HCT116 (cell line): ENCODE measurements around the gene FRY. TPM values are rescaled to one million over a fixed set of nuclear protein-coding genes. Genes with fewer than 3 reads are reported as not detected.
"Not testable (repeated sequence)": the region's sequence is repeated elsewhere in the genome, so short reads cannot be mapped to it uniquely, and the experiment has no call there.

Experiments
- ATAC-seq: fragments of 200-7000 bp; cut with Tn5 transposase; 2 replicates; pipeline ENCODE4 v1.9.1; 2020; ENCODE audit warnings: mild to moderate bottlenecking, moderate library complexity
- BruUV-seq: library from RNA; stranded (reverse); fragments of 400-500 nt; replicated peaks from 2 replicates; lab custom pipeline; 2021; lab: Mats Ljungman, UMichigan
- CTCF ChIA-PET: fragments of 300-600 bp; sonication (Branson Sonifier 250); formaldehyde crosslinking; loops from one replicate; lab custom pipeline; 2021; ENCODE audit warnings: antibody characterized with exemption; lab: Charles Lee
- POLR2A ChIA-PET: fragments of 300-600, 350-600 bp; sonication (Branson Sonifier 250); formaldehyde crosslinking; loops from one replicate; lab custom pipeline; 2021; ENCODE audit warnings: antibody characterized with exemption; lab: Charles Lee
- RAD21 ChIA-PET, 2 experiments: fragments of 300-600 bp; sonication (Branson Sonifier 250); formaldehyde crosslinking; loops; one replicate each; lab custom pipeline; 2023; ENCODE audit warnings: low total read pairs in 2 of 2; ENCODE audit not compliant: uncharacterized antibody in 2 of 2, unreplicated experiment in 2 of 2, low non-redundant PET in 1 of 2; lab: Charles Lee
- DNase-seq: peaks from one replicate; pipeline ENCODE4 v3.0.0-alpha.2; 2010; ENCODE audit warnings: low read depth, low spot score
- H2AFZ ChIP-seq: fragments of 200-600 bp; shearing (Covaris generic), sonication (generic); 2 replicates; pipeline ENCODE4 v1.6.1; 2017; ENCODE audit warnings: low read depth, mixed run types, mixed read lengths, antibody characterized with exemption, low read length; ENCODE audit not compliant: poor library complexity, severe bottlenecking
- H3K27ac ChIP-seq: 2 replicates; pipeline ENCODE4 v1.5.1; 2012; ENCODE audit warnings: low read depth, low read length
- H3K27me3 ChIP-seq: fragments of 200-600 bp; sonication (generic); 2 replicates; pipeline ENCODE4 v1.6.1; 2016; ENCODE audit warnings: mixed run types, low read length, mixed read lengths; ENCODE audit not compliant: insufficient read depth
- H3K36me3 ChIP-seq, 2 experiments: fragments of 200-500 bp in 1 of 2; fragments of 200-600 bp in 1 of 2; sonication (Bioruptor generic) in 1 of 2; sonication (generic) in 1 of 2; 2 replicates each; pipeline versions ENCODE4 v1.5.1 to v1.6.1; 2014 to 2016; ENCODE audit warnings: low read length in 2 of 2, inconsistent platforms in 1 of 2, mixed read lengths in 1 of 2, mixed run types in 1 of 2; ENCODE audit not compliant: insufficient read depth in 2 of 2, control insufficient read depth in 1 of 2
- H3K4me1 ChIP-seq, 2 experiments: fragments of 200-600 bp in 1 of 2; sonication (generic) in 1 of 2; 2 replicates each; pipeline versions ENCODE4 v1.5.1 to v1.6.1; 2012 to 2017; ENCODE audit warnings: low read length in 2 of 2, inconsistent platforms in 1 of 2, mild to moderate bottlenecking in 1 of 2, mixed read lengths in 1 of 2, mixed run types in 1 of 2, moderate library complexity in 1 of 2; ENCODE audit not compliant: insufficient read depth in 2 of 2, control insufficient read depth in 1 of 2
- H3K4me2 ChIP-seq: fragments of 200-600 bp; sonication (generic); 2 replicates; pipeline ENCODE4 v1.6.1; 2017; ENCODE audit warnings: mixed run types, low read length, mixed read lengths
- H3K4me3 ChIP-seq, 2 experiments: fragments of 200-600 bp in 1 of 2; sonication (generic) in 1 of 2; replicated peaks in 1 of 2; 2 replicates each; pipeline ENCODE4 v1.5.1; 2011 to 2016; ENCODE audit warnings: low read length in 2 of 2, control low read depth in 1 of 2, low read depth in 1 of 2, mild to moderate bottlenecking in 1 of 2, mixed read lengths in 1 of 2, mixed run types in 1 of 2
- H3K79me2 ChIP-seq: fragments of 200-600 bp; sonication (generic); 2 replicates; pipeline ENCODE4 v1.6.1; 2017; ENCODE audit warnings: mild to moderate bottlenecking, mixed run types, low read length, moderate library complexity, mixed read lengths; ENCODE audit not compliant: insufficient read depth
- H3K9ac ChIP-seq: fragments of 200-600 bp; sonication (generic); 2 replicates; pipeline ENCODE4 v1.6.1; 2016; ENCODE audit warnings: low read length, mixed read lengths
- H3K9me2 ChIP-seq: fragments of 200-600 bp; sonication (generic), shearing (Covaris generic); 2 replicates; pipeline ENCODE4 v1.6.1; 2017; ENCODE audit warnings: mixed run types, mild to moderate bottlenecking, moderate library complexity; ENCODE audit not compliant: insufficient read depth
- H3K9me3 ChIP-seq, 2 experiments: fragments of 200-500 bp in 1 of 2; fragments of 200-600 bp in 1 of 2; sonication (Bioruptor generic) in 1 of 2; sonication (generic) in 1 of 2; 2 replicates each; pipeline ENCODE4 v1.6.1; 2014 to 2017; ENCODE audit warnings: low read length in 2 of 2, mixed read lengths in 2 of 2, inconsistent platforms in 1 of 2, low read depth in 1 of 2, mild to moderate bottlenecking in 1 of 2, mixed run types in 1 of 2, moderate library complexity in 1 of 2; ENCODE audit not compliant: control insufficient read depth in 1 of 2, insufficient read depth in 1 of 2
- H4K20me1 ChIP-seq: fragments of 200-600 bp; sonication (generic), shearing (Covaris generic); 2 replicates; pipeline ENCODE4 v1.6.1; 2017; ENCODE audit warnings: mixed run types, mild to moderate bottlenecking, moderate library complexity; ENCODE audit not compliant: insufficient read depth
- ATF3 ChIP-seq: IDR thresholded peaks from 2 replicates; pipeline ENCODE4 v1.6.1; 2012
- CEBPB ChIP-seq: IDR thresholded peaks from 2 replicates; pipeline ENCODE4 v1.6.1; 2012; ENCODE audit warnings: low read depth
- EGR1 ChIP-seq: IDR thresholded peaks from 2 replicates; pipeline ENCODE4 v1.6.1; 2012; ENCODE audit warnings: low read depth
- ELF1 ChIP-seq: IDR thresholded peaks from 2 replicates; pipeline ENCODE4 v1.6.1; 2012; ENCODE audit warnings: low read depth, borderline replicate concordance
- EZH2 ChIP-seq: fragments of 200-600 bp; sonication (generic); IDR thresholded peaks from 2 replicates; pipeline ENCODE4 v1.6.1; 2017; ENCODE audit warnings: antibody characterized with exemption, mixed run types
- EZH2phosphoT487 ChIP-seq: fragments of 200-600 bp; IDR thresholded peaks from 2 replicates; pipeline ENCODE4 v1.6.1; 2018; ENCODE audit warnings: antibody characterized with exemption, borderline replicate concordance
- JUND ChIP-seq: IDR thresholded peaks from 2 replicates; pipeline ENCODE4 v1.6.1; 2012
- MAX ChIP-seq: IDR thresholded peaks from 2 replicates; pipeline ENCODE4 v1.6.1; 2012
- RAD21 ChIP-seq: IDR thresholded peaks from 2 replicates; pipeline ENCODE4 v1.6.1; 2012; ENCODE audit warnings: low read depth, mild to moderate bottlenecking
- REST ChIP-seq: IDR thresholded peaks from 2 replicates; pipeline ENCODE4 v1.6.1; 2012; ENCODE audit warnings: low read depth
- SP1 ChIP-seq: IDR thresholded peaks from 2 replicates; pipeline ENCODE4 v1.6.1; 2012; ENCODE audit warnings: low read depth
- SRF ChIP-seq: IDR thresholded peaks from 2 replicates; pipeline ENCODE4 v1.6.1; 2012; ENCODE audit warnings: low read depth
- YY1 ChIP-seq: IDR thresholded peaks from 2 replicates; pipeline ENCODE4 v1.6.1; 2011; ENCODE audit warnings: low read length, low read depth, moderate library complexity, mild to moderate bottlenecking; ENCODE audit not compliant: insufficient replicate concordance; ENCODE audit errors: extremely low read depth
- ZBTB33 ChIP-seq: IDR thresholded peaks from 2 replicates; pipeline ENCODE4 v1.6.1; 2011; ENCODE audit warnings: mild to moderate bottlenecking, low read length, moderate library complexity; ENCODE audit not compliant: insufficient replicate concordance; ENCODE audit errors: extremely low read depth
- ZFX ChIP-seq: fragments of 450-650 bp; IDR thresholded peaks from 2 replicates; pipeline ENCODE4 v1.6.1; 2017
- intact Hi-C: fragments of 100-400 bp; cut with micrococcal nuclease; formaldehyde crosslinking; loops from 2 replicates; pipeline ENCODE4 v1.10.0; 2022
- total RNA-seq: library from RNA; stranded (reverse); gene quantifications from one replicate; pipeline ENCODE4 v1.2.1, GENCODE V29; 2021; ENCODE audit not compliant: unreplicated experiment

The FRY gene
- total RNA-seq, 1 experiment from 2014 or later, result 1.4 TPM

- H3K4me2 ChIP-seq, RAD21 ChIA-PET, H2AFZ ChIP-seq, H4K20me1 ChIP-seq, H3K9ac ChIP-seq, POLR2A ChIA-PET, H3K27ac ChIP-seq, H3K9me3 ChIP-seq, H3K4me1 ChIP-seq, H3K4me3 ChIP-seq, intact Hi-C loops, H3K36me3 ChIP-seq, ATAC-seq, H3K9me2 ChIP-seq, BruUV-seq, H3K79me2 ChIP-seq, DNase-seq, H3K27me3 ChIP-seq: not testable (repeated sequence)
- CTCF ChIA-PET, result interaction anchor here (1.0 to 1.7 kb wide), 5 partner anchors 10 to 580 kb away, joined by 3 to 12 read pairs (median 5); no protein-coding TSS in a partner anchor
Observed at GRCh38 chr13:32000754-32001153, 30.8 kb upstream of the FRY start.

GRCh38 chr13:32001154-32001768 lies 30.3 kb upstream of the FRY start:
- no peak overlapping the region for H3K4me2 ChIP-seq
- CTCF ChIA-PET, result interaction anchor here (0.7 to 1.7 kb wide), 7 partner anchors 8 to 580 kb away, joined by 3 to 12 read pairs (median 4); no protein-coding TSS in a partner anchor
- DNase-seq (peak; percentile 22), ATAC-seq (peak; percentile 93)
- no peaks in the 10 kb centered on the region for H3K79me2 ChIP-seq
- RAD21 ChIA-PET, result no interaction called here
- intact Hi-C loops, result no loop called here
- no peaks in the 10 kb centered on the region for H3K4me1 ChIP-seq
- no peaks in the 10 kb centered on the region for H3K36me3 ChIP-seq
- BruUV-seq, result no TSS peak
- peak overlapping the region; percentile 65 for H2AFZ ChIP-seq
- no peak overlapping the region for H3K4me3 ChIP-seq
- H3K27ac ChIP-seq, result no peak overlapping the region
- no peaks in the 10 kb centered on the region for H4K20me1 ChIP-seq
- no peaks in the 10 kb centered on the region for H3K9me3 ChIP-seq
- POLR2A ChIA-PET, result no interaction called here
- no peaks in the 10 kb centered on the region for H3K27me3 ChIP-seq
- H3K9ac ChIP-seq, result no peak overlapping the region
- H3K9me2 ChIP-seq, result no peaks in the 10 kb centered on the region
- 0 out of 2 replicates have a peak, but pooled peaks have one; percentile 32 for TF ChIP-seq CEBPB
- TF ChIP-seq EZH2phosphoT487, result no peak
- TF ChIP-seq RAD21, result peak; percentile 38; the same call in 1 of the 2 replicates
- no peak for TF ChIP-seq REST
- no peak for TF ChIP-seq ZBTB33
- TF ChIP-seq MAX, result no peak
- no peak for TF ChIP-seq EGR1
- no peak for TF ChIP-seq ELF1
- TF ChIP-seq SRF, result no peak
- no peak for TF ChIP-seq EZH2
- TF ChIP-seq ATF3, result no peak
- no peak for TF ChIP-seq ZFX
- TF ChIP-seq JUND, result no peak
- no peak for TF ChIP-seq SP1
- TF ChIP-seq YY1, result no peak
